Liver (tissue), 9 donors: ENCODE data around the gene NMUR1. TPM values are rescaled to one million over a fixed set of nuclear protein-coding genes. Genes with fewer than 3 reads are reported as not detected.

Source experiments
- DNase-seq: peaks from one replicate; pipeline ENCODE4 v3.0.0-alpha.2; 2017; ENCODE audit warnings: low spot score
- H3K27ac ChIP-seq, 2 donors: one replicate each; pipeline ENCODE4 v1.7.0; 2013; ENCODE audit warnings: inconsistent platforms in 2 of 2, low read length in 2 of 2, control low read depth in 1 of 2, low read depth in 1 of 2, mild to moderate bottlenecking in 1 of 2
- H3K27me3 ChIP-seq, 4 donors: one replicate each; pipeline versions ENCODE4 v1.6.1 to v1.7.0; 2013; ENCODE audit warnings: low read length in 3 of 4, inconsistent platforms in 1 of 4, mild to moderate bottlenecking in 1 of 4, moderate library complexity in 1 of 4; ENCODE audit not compliant: control insufficient read depth in 4 of 4, insufficient read depth in 4 of 4
- H3K36me3 ChIP-seq, 4 donors: one replicate each; pipeline versions ENCODE4 v1.6.1 to v1.7.0; 2013; ENCODE audit warnings: low read length in 3 of 4, mild to moderate bottlenecking in 3 of 4, low read depth in 1 of 4, moderate library complexity in 1 of 4; ENCODE audit not compliant: control insufficient read depth in 4 of 4, insufficient read depth in 3 of 4
- H3K4me1 ChIP-seq, 4 donors: one replicate each; pipeline versions ENCODE4 v1.6.1 to v1.7.0; 2013; ENCODE audit warnings: low read length in 3 of 4, mild to moderate bottlenecking in 3 of 4, moderate library complexity in 1 of 4; ENCODE audit not compliant: control insufficient read depth in 4 of 4, insufficient read depth in 4 of 4
- H3K4me3 ChIP-seq, 3 donors: one replicate each; pipeline versions ENCODE4 v1.6.1 to v1.7.0; 2013; ENCODE audit warnings: low read length in 3 of 3, control low read depth in 1 of 3, low read depth in 1 of 3, mild to moderate bottlenecking in 1 of 3
- H3K9ac ChIP-seq, 2 donors: one replicate each; pipeline ENCODE4 v1.7.0; 2013; ENCODE audit warnings: low read length in 2 of 2, mild to moderate bottlenecking in 2 of 2, moderate library complexity in 2 of 2, control low read depth in 1 of 2, low read depth in 1 of 2
- H3K9me3 ChIP-seq, 4 donors: one replicate each; pipeline versions ENCODE4 v1.6.1 to v1.7.0; 2013; ENCODE audit warnings: low read length in 3 of 4; ENCODE audit not compliant: control insufficient read depth in 4 of 4
- FOXA1 ChIP-seq: IDR thresholded peaks from 2 replicates; pipeline ENCODE4 v1.6.1; 2016; ENCODE audit warnings: antibody characterized with exemption
- HNF4G ChIP-seq: IDR thresholded peaks from 2 replicates; pipeline ENCODE4 v1.6.1; 2016; ENCODE audit warnings: antibody characterized with exemption
- JUND ChIP-seq, 2 donors: IDR thresholded peaks; 2 replicates each; pipeline ENCODE4 v1.6.1; 2016; ENCODE audit warnings: antibody characterized with exemption in 2 of 2
- RXRA ChIP-seq, 2 donors: IDR thresholded peaks; 2 replicates each; pipeline ENCODE4 v1.6.1; 2017 to 2018; ENCODE audit warnings: antibody characterized with exemption in 2 of 2, mild to moderate bottlenecking in 1 of 2
- ZBTB33 ChIP-seq: IDR thresholded peaks from 2 replicates; pipeline ENCODE4 v1.6.1; 2016; ENCODE audit warnings: antibody characterized with exemption
- WGBS: extraction: QIAGEN DNeasy Blood & Tissue Kit; methylation state at CpG from one replicate; pipeline ENCODE4 v1.1.7; 2013; 5-methylcytosine and 5-hydroxymethylcytosine counted together
- polyA plus RNA-seq, 2 donors: library from polyadenylated mRNA; stranded (reverse) in 1 of 2; unstranded in 1 of 2; fragments of 200-250 nt in 1 of 2; fragments of >200 nt in 1 of 2; fragmentation: Nextera tagmentation in 1 of 2; extraction: Ambion mirVana in 1 of 2; gene quantifications; one replicate each; pipeline versions ENCODE4 v1.2.1 to v1.2.3, GENCODE V29; 2013 to 2015
- total RNA-seq, 2 donors: library from RNA; depleted of rRNA; stranded (reverse); fragments of >200 nt; gene quantifications; one replicate each; pipeline ENCODE4 v1.2.3, GENCODE V29; 2014
- TF ChIP-seq, protein P1 (sequence below): IDR thresholded peaks from 2 replicates; pipeline ENCODE4 v1.6.1; 2016; ENCODE audit warnings: antibody characterized with exemption
- TF ChIP-seq, protein P2 (sequence below): IDR thresholded peaks from 2 replicates; pipeline ENCODE4 v1.6.1; 2016; ENCODE audit warnings: antibody characterized with exemption, mild to moderate bottlenecking
- TF ChIP-seq, protein P3 (sequence below): IDR thresholded peaks from 2 replicates; pipeline ENCODE4 v1.6.1; 2016; ENCODE audit warnings: antibody characterized with exemption
- TF ChIP-seq, protein P4 (sequence below): fragments of 150-350 bp; IDR thresholded peaks from 2 replicates; pipeline ENCODE4 v1.5.1; 2017; ENCODE audit warnings: improper control_type of control experiment, low read depth, low read length; ENCODE audit not compliant: missing input control
- donor health status: healthy.
- donor health status: healthy.
- donor health status: healthy.
- donor health status: healthy.
- donor health status: healthy.

NMUR1 gene
- total and polyA plus RNA-seq, 4 donors: 0.23 to 0.84 (median 0.52) TPM

DNA sequence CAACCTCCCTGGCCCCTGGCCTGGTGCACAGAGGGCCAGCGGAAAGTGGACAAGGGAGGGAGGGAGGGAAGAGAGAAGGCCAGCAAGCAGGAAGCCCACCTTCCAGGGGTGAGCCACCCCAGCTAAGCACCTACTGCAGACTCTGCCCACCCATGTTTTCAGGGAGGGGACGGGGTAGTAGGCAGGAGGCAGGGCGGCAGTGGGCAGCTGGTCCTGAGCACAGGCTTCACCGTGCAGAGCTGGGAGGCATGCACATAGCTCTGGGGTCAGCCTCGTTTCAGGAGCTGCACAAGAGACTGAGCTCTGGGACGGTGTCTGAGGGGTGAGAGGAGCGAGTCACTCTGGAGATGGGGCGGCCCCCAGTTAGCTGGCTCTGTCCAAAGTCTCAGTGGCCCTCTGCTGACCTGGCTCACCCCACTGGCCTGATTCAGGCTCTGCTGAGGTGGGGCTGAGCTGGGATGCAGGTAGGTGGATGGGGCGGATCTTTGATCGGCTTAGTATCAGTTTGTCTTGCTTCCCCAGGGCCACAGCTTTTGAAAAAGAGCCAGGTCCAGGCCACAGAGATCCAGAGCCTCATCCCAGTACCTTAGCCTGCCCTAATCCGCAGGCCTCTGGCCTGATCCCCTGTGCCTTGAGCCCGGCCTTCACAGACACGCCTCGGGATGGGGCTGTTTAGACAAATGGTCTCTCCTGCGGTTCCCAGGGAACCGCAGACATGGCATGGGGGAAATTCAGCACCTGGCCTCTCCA lies 3.7 kb downstream of the NMUR1 start:
- 95% methylated on average over 16 of the region's 16 CpGs for WGBS
- peaks cover 0 to 5% (median 2%) of the 10 kb centered on the region in 4 donors for H3K4me1 ChIP-seq
- H3K27ac ChIP-seq: no peak overlapping the region
- DNase-seq: no peak
- no peak overlapping the region for H3K4me3 ChIP-seq
- no peaks in the 10 kb centered on the region for H3K36me3 ChIP-seq
- no peak overlapping the region for H3K9ac ChIP-seq
- H3K9me3 ChIP-seq: no peaks in the 10 kb centered on the region
- H3K27me3 ChIP-seq: no peaks in the 10 kb centered on the region
- TF ChIP-seq FOXA1 (no peak), ZBTB33 (no peak), JUND (IDR thresholded peaks at IDR 0.05) (no peak), HNF4G (no peak)
- TF ChIP-seq, protein P1, sequence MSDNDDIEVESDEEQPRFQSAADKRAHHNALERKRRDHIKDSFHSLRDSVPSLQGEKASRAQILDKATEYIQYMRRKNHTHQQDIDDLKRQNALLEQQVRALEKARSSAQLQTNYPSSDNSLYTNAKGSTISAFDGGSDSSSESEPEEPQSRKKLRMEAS: no peak

- no peak overlapping the region for H3K27ac ChIP-seq
- H3K36me3 ChIP-seq: no peaks in the 10 kb centered on the region
- DNase-seq: no peak
- no peak for TF ChIP-seq FOXA1
- TF ChIP-seq, protein P2, sequence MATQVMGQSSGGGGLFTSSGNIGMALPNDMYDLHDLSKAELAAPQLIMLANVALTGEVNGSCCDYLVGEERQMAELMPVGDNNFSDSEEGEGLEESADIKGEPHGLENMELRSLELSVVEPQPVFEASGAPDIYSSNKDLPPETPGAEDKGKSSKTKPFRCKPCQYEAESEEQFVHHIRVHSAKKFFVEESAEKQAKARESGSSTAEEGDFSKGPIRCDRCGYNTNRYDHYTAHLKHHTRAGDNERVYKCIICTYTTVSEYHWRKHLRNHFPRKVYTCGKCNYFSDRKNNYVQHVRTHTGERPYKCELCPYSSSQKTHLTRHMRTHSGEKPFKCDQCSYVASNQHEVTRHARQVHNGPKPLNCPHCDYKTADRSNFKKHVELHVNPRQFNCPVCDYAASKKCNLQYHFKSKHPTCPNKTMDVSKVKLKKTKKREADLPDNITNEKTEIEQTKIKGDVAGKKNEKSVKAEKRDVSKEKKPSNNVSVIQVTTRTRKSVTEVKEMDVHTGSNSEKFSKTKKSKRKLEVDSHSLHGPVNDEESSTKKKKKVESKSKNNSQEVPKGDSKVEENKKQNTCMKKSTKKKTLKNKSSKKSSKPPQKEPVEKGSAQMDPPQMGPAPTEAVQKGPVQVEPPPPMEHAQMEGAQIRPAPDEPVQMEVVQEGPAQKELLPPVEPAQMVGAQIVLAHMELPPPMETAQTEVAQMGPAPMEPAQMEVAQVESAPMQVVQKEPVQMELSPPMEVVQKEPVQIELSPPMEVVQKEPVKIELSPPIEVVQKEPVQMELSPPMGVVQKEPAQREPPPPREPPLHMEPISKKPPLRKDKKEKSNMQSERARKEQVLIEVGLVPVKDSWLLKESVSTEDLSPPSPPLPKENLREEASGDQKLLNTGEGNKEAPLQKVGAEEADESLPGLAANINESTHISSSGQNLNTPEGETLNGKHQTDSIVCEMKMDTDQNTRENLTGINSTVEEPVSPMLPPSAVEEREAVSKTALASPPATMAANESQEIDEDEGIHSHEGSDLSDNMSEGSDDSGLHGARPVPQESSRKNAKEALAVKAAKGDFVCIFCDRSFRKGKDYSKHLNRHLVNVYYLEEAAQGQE: no peak
- TF ChIP-seq, protein P3, sequence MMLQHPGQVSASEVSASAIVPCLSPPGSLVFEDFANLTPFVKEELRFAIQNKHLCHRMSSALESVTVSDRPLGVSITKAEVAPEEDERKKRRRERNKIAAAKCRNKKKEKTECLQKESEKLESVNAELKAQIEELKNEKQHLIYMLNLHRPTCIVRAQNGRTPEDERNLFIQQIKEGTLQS: no peak
- TF ChIP-seq RXRA (IDR thresholded peaks at IDR 0.05): no peak
- TF ChIP-seq, protein P4, sequence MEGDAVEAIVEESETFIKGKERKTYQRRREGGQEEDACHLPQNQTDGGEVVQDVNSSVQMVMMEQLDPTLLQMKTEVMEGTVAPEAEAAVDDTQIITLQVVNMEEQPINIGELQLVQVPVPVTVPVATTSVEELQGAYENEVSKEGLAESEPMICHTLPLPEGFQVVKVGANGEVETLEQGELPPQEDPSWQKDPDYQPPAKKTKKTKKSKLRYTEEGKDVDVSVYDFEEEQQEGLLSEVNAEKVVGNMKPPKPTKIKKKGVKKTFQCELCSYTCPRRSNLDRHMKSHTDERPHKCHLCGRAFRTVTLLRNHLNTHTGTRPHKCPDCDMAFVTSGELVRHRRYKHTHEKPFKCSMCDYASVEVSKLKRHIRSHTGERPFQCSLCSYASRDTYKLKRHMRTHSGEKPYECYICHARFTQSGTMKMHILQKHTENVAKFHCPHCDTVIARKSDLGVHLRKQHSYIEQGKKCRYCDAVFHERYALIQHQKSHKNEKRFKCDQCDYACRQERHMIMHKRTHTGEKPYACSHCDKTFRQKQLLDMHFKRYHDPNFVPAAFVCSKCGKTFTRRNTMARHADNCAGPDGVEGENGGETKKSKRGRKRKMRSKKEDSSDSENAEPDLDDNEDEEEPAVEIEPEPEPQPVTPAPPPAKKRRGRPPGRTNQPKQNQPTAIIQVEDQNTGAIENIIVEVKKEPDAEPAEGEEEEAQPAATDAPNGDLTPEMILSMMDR: no peak
- no peak for TF ChIP-seq JUND (IDR thresholded peaks at IDR 0.05)
- no peak for TF ChIP-seq HNF4G
- H3K4me3 ChIP-seq: no peak overlapping the region
- 97% methylated on average over 24 of the region's 24 CpGs for WGBS
- peaks cover 0 to 5% (median 2%) of the 10 kb centered on the region in 4 donors for H3K4me1 ChIP-seq
- H3K9me3 ChIP-seq: no peaks in the 10 kb centered on the region
- no peak overlapping the region for H3K9ac ChIP-seq
- no peaks in the 10 kb centered on the region for H3K27me3 ChIP-seq
These were observed 4.7 kb downstream of the NMUR1 start for GRCh38 chr2:231525248-231526163.
